Measurements from ENCODE around the gene ZNF500.
"Not testable (repeated sequence)": the region's sequence is repeated elsewhere in the genome, so short reads cannot be mapped to it uniquely, and the experiment has no call there.

The ZNF500 gene

DNA sequence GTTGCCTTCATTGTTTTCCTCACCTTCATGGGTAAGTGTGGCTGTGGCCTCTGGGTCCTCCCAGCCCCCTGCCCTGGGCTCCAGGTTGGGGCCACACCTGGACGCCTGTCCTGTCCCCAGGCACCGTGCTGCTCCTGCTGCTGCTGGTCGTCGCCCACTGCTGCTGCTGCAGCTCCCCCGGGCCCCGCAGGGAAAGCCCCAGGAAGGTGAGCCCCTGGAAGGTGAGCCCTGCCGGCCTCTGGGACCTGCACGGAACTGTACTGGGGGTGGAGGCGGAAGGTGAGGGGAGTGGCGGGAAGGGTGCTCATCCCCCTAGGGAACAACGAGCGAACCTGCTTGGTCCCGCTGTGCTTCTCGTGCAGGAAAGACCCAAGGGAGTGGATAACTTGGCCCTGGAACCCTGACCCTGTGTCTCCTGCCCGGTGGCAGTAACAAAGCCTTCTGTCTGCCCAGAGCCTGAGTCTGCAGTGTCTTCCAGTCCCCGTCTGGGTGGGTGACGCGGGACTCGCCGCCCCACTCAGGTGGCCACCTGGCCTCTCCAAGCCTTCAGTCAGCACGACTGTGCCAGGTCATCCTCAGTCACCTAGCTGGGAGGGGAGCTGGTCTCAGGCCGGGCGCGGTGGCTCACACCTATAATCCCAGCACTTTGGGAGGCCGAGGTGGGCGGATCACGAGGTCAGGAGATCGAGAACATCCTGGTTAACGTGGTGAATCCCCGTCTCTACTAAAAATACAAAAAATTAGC is 29.0 kb upstream of the ZNF500 start:
- DNase-seq: no peak

DNA sequence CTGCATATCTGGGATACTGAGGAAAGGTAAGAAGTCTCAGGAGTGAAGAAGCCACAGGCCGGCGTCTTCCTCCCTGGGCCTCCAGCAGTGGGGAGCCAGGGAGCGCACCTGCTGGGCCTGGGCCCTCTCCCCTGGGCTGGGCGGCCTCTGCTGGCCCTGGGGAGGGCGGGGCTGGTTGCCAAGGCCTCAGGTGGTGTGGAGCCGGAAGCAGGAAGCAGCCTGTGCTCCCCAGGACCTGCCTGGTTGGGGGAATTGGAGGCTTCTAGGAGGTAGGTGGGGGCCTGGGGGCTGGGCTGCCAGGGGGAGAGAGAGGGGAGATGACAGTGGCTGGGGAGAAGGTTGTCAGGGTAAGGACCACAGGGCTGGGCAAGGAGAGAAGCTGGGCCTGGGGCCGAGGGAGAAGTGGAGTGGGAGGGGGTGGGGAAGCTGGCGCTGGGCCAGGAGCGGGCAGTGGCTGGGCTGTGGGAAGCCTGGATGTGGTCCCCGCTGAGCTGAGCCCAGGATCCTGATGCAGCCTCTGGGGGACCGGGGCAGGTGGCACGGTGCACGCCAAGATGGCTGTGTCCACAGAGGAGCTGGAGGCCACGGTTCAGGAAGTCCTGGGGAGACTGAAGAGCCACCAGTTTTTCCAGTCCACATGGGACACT is 28.3 kb upstream of the ZNF500 start, which contains the start of gene SMIM22:
Gene SMIM22, plus strand, starts transcription at position 189 of the 647 bp plus-strand sequence. Its CDS starts 366 bp downstream, at position 555.
- DNase-seq: no peak

DNA sequence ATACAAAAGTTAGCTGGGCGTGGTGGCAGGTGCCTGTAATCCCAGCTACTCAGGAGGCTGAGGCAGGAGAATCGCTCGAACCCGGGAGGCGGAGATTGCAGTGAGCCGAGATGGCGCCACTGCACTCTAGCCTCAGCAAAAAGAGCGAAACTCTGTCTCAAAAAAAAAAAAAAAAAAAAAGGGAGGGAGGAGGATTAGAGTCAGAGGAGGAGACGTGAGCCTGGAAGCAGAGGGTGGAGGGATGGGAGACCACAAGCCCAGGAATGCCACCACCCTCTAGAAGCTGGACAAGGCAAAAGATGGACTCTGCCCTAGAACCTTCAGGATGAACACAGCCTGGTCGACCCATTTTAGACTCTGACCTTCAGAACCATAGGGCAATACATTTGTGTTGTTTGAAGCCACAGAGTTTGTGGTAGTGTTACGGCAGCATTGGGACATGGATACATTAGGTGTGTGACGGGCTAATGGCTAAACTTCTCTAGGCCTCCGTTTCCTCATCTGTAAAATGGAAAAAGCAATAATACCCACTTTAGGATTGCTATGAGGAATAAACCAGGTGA is 26.1 kb upstream of the ZNF500 start:
- DNase-seq: no peak

DNA sequence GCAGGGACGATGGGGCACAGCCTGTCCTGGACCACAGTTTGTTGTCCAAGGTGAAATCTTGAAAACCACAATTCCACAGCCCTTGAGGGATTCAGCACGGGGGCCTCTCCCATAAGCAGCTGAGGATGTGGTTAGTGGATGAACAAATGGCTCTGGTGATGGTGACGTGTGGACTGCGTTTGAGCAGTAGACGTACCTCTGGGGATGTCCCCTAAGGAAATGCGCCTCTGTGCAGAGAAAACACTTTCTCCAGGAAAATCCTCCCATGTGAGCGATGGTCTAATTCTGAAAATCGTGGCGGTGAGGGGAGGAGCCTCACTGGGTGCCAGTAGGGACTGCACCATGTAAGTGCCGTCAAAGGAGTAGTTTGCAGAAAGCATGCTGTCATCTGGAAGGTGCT is 23.9 kb upstream of the ZNF500 start:
- no peak for DNase-seq

DNA sequence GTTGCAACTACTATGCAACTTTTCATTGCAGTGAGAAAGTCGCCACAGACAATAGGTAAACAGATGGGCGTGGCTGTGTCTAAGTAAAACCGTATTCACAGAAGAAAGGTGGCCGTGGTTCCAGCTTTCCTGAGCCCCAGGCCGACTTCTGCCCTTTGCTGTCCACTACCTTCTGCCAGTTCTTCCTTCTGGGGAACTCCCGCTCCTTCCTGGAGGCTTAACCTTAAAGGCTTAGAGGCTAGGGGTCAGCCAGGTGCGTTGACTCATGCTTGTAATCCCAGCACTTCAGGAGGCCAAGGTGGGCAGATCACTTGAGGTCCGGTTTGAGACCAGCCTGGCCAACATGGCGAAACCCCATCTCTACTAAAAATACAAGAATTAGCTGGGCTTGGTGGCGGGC is 23.3 kb upstream of the ZNF500 start:
- no peak for DNase-seq

DNA sequence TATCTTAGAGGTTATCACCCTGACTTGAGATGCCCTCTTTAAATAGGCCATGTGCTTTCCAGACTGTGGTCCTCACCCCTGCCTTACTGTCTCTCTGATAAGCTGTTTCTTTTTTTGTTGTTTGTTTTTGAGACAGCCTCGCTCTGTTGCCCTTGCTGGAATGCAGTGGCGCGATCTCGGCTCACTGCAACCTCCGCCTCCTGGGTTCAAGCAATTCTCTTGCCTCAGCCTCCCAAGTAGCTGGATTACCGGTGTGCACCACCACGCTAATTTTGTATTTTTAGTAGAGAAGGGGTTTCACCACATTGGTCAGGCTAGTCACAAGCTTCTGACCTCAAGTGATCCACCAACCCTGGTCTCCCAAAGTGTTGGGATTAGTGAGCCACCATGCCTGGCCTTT is 21.9 kb upstream of the ZNF500 start:
- no peak for DNase-seq

DNA sequence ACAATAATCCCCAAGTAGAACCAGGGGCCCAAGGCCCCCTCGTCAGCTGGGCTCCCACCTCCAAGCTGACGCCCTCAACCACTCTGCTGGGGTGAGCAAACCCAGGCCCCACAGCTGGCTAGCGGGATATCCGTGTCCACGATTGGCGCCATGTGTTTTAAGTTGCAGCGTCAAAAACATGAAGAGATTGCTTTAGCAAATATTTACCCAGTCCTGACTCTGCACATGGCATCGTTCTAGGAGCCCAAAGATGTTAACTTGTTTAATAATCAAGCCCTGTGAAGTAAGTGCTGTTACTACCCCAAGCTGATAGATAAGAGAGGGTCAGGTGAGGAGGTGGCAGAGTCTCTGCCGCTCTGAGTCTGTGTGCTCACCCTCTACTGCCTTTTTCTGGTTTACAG is 21.5 kb upstream of the ZNF500 start:
- DNase-seq: no peak

DNA sequence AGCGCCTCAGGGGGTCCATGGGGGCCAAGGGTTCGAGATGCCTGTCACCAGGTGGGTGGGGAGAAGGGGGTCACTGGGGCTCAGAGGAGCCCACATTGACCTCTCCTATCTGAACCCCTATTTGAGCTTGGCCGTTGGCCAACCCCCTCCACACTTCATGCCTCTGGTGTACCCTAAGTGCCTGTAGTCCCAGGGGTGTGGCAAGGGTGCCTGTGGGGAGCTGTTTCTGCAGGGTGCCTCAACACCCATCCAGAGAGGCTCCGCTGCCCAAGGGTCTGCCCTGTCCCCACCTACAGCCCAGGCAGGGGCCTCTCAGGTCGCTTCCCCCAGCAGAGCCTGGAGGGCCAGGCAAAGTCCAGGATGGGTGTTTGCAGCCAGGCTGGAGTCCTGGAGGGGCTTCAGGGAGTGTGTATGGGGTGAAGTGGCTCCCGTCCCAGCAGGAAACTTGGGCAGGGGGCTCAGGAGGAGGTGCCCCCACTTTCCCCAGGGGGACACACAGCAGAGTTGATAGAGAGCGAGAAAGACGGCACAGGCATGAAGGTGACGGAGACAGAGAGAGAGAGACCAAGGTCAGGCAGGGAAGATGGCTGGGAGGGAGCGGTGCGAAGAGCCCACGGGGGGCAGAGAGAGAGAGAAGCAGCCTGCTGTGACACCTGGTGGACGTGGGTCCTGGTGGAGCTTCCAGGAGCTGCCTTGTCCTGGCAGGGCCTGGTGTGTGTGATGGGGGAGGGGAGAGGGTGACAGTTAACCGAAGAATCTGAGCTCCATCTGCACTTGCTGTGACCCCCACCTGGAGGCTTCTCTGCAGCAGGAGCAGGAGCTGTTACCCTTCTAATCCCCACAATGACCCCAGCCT is 20.9 kb upstream of the ZNF500 start, which contains the start of gene SEPTIN12:
Gene SEPTIN12, minus strand, starts transcription at position 719 of the 856 bp plus-strand sequence. Its CDS starts 700 bp downstream, at position 19.
- DNase-seq: no peak

DNA sequence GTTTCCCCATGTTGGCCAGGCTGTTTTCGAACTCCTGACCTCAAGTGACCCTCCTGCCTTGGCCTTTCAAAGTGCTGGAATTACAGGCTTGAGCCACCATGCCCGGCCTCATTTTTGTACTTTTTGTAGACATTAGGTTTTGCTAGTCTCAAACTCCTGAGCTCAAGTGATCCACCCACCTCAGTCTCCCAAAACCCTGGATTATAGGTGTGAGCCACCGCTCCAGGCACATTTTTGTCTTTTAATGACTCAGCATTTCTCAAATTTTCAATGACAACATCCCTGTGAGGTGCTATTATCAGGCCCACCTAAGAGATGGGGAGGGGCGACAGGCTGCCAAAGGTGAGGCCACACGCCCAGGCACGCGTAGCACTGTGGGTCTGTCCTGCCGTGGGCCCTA is 20.1 kb upstream of the ZNF500 start:
- no peak for DNase-seq

DNA sequence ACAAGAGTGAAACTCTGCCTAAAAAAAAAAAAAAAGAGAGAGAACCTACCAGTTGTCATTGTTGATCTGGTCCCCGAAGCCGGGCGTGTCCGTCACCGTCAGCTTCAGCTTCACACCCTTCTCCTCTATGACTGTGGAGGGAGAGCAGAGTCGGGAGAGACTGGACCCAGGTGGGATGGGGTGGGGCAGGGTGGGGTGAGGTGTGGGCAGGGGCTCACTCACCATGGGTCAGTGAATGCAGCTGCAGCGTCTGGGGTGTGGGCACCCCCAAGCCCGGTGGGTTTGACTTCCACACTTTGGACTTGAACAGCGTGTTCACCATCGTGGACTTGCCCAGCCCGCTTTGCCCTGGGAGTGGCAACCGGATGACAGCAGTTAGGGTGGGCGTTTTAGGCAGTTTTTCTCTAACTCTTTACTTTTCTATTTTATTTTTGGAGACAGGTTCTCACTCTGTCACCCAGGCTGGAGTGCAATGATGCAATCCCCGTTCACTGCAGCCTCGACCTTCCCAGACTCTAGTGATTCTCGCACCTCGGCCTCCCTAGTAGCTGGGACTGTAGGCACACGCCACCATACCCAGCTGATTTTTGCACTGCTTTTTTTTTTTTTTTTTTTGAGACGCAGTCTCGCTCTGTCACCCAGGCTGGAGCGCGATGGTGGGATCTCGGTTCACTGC is 18.9 kb upstream of the ZNF500 start:
- no peak for DNase-seq

DNA sequence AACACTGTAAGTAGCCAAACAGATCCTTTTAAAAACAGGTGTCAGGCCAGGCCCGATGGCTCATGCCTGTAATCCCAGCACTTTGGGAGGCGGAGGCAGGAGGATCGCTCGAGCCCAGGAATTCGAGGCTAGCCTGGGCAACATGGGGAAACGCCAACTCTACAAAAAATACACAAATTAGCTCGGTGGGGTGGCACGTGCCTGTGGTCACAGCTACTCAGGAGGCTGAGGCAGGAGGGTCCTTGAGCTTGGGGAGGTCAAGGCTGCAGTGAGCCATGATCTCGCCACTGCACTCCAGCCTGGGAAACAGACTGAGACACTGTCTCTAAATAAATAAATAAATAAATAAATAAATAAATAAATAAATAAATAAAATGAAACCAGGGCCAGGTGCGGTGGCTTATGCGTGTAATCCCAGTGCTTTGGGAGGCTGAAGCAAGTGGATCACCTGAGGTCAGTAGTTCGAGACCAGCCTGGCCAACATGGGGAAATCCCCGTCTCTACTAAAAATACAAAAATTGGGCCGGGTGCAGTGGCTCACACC is 17.6 kb upstream of the ZNF500 start:
- not testable (repeated sequence) for DNase-seq

DNA sequence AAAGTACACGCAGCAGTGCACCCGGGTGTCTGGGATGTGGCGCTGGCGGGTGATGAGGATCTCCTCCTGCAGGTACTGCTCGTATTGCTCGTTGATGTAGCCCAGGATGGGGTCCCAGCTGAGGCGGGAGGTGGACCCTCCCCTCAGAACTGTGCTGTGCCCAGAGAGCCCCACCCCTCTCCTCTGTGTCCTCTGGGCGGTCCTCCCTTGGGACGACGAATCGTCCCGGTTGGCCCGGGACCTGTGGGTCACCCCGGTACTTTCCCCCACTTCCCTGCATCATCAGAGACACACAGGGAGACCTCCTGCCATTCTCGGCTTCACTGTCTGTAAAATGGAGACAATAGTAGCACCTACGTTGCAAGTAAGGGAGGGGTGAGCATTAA is 17.0 kb upstream of the ZNF500 start:
- no peak for DNase-seq

DNA sequence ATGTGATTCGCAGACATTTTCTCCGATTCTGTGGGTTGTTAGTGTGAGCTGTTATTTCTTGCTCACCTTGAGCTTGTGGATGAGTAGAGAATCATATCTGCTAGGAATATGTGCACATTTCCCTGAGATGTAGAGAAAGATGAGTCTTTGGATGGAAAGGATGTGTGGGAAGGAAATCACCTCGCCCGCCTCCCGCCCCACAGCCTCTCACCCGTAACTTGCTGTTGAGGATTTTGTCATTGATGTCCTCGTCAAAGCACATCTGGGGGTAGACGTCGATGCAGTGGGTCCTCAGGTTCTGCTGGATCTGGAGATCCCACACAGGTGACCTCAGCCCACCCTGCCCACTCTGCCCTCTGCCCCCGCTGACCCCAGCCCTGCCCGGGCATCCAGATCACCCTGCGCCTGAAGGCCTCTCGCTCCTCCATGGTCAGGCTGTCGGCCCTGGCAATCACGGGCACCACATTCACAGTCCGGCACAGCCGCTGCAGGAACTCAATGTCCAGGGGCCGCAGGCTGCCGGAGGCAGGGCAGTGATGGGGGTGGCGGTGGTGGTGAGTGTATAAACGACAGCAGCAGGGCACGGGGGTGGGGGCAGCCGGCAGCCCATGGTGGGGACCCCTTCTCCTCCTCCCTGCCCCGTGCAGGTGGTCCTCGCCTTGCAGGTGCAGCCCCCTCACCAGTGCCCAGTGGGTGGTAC is 16.4 kb upstream of the ZNF500 start:
- DNase-seq: no peak

DNA sequence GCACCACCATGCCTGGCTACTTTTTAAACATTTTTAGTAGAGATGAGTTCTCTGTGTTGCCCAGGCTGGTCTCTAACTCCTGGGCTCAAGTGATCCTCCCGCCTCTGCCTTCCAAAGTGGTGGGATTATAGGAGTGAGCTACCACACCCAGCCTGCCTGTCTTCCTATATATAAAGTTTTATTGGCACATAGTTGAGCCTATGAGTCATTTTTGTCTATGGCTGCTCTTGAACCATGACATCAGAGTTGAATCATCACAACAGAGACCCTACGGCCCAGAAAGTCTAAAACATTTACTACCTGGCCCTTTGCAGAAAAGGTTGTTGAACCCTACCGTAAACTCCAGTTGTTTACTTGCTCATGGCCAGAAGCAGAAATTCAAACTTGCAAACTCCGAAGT is 13.3 kb upstream of the ZNF500 start:
- DNase-seq: no peak

DNA sequence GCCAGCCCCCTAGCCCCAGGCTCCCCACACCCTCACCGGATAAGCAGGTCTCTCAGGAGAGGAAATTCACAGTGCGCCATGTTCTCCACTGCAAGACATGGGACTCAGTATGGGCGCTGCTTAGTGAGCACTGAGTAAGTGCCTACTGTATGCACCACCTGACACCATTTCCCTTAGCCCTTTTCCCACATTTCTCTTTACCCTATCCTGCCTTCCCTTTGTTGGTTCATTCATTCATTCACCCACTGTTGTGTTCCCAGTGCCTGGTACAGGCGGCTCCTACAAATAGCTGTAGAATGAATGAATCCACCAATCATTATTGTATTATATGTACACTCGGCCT is 11.1 kb upstream of the ZNF500 start:
- DNase-seq: no peak

DNA sequence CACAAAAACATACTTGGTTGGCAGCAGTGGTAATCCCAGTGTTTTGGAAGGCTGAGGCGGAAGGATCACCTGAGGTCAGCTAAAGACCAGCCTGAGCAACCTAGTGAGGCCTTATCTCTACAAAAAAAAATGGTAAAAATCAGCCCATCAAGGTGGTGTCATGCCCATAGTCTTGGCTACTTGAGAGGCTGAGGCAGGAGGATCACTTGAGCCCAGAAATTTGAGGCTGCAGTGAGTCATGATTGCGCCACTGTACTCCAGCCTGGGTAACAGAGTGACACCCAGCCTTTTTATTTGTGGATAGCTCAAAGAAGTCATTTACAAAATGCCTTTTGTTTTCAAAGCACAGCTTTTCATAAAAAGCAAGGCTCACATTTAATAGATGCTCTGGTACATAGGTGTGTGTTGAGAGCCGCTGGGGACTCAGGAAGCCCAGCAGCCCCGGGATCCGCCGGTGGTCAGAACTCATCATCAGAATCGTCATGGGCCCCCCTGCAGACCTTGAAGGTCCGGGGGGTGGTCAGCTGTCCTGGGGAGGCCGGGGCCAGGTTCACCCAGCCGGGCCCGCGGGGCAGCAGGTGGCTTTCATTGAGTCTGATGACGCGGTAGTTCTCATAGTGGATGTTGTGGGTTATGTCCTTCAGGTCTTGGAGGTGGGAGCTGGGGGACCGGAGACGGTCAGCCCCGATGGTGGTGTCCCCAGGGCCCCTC is 10.5 kb upstream of the ZNF500 start:
- no peak for DNase-seq

DNA sequence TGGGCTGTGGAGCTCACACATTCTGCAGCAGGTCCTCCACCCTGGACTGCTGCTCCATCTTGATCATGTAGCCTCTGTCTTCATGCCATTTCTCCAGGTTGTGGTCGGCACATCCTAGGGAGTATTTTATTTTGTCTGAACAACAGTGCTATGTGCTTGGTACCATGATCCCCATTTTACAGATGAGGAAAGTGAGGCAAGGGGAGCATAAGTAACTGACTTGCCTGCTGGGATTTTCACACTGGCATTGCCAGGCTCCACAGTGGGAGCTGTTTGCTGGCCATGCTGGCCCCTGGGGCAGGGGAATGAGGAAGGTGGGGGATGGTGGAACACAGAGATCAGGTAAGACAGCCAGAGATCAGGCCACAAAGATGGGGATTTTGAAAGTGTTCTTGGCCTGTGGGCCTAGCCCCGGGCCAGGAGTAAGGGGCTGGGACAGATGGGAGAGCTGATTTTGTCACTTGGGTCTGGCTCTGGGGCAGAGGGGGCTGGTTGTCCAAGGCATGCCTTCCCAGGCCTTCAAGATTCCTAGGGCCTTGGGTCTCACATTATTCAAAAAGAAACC is 9.3 kb upstream of the ZNF500 start:
- DNase-seq: no peak

DNA sequence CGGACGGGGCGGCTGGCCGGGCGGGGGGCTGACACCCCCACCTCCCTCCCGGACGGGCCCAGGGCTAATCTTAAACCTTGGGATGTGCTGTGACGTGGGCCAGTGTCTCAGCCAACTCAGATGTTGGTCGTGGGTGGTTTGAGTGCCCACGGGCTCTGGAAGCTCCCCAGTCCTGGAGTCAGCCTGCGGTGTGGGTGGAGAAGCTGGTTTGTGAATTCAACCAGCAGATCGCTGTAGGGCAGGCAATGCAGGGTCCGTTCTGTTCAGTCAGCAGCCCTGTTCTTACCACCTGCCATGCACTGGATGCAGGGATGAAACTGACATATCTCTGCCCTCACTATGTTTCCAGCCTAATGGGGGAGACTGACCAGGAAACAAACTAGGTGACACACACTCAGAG is 8.0 kb upstream of the ZNF500 start:
- DNase-seq: no peak

DNA sequence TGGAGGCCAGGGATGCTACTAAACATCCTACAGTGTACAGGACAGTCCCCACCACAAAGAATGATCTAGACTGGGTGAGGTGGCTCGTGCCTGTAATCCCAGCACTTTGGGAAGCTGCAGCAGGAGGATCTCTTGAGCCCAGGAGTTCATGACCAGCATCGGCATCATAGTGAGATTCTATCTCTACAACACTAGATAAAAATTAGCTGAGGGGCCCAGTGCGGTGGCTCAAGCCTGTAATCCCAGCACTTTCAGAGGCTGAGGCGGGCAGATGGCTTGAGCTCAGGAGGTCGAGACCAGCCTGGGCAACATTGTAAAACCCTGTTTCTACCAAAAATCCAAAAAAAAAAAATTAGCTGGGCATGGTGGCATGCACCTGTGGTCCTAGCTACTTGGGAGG is 5.4 kb upstream of the ZNF500 start:
- DNase-seq: no peak

DNA sequence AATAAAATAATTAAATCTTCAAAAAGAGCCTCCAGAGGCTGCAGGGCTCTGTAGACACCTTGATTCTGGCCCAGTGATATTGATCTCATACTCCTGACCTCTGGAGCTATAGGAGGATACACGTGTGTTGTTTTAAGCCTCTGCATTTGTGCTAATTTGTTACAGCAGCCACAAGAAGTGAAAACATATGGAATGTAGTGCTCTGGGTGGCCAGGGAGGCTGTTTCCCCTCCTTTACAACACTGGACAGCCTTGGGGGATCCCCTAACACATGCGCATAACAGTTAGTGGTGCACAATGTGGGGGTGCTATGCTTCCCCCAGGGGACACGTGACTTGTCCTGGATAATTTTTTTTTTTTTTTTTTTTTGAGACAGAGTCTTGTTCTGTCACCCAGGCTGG is 4.7 kb upstream of the ZNF500 start:
- no peak for DNase-seq

DNA sequence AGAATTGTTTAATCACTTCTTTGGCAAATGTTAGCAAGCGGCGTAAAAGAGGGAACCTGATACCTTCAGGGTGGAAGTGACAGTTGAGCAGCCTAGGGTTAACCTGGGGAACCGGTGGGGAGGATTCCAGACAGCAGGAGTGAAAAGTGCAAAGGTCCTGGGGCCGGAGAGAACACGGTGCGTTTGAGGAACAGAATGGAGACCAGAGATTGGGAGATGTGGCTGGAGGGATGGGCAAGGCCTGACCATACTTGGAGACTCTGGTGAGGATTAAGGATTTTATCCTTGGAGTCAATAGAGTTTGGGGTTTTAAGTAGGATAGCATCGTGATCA is 2.3 kb upstream of the ZNF500 start:
- DNase-seq: no peak
